ENCODE data around the gene COX19. TPM values are rescaled to one million over a fixed set of nuclear protein-coding genes. Genes with fewer than 3 reads are reported as not detected.

COX19 gene
- total RNA-seq, 1 experiment from 2014 or later: 12.3 TPM

- no CpG with 5 or more reads among the region's 4 CpGs for WGBS (ENCODE audit: extremely low coverage, insufficient read length, low lambda C conversion rate)
- H3K9me3 Mint-ChIP-seq: peaks cover 3 to 4% of the 10 kb centered on the region in 2 experiments; a peak in 3 of 5 replicates
Measured at GRCh38 chr7:939843-940242, 35.5 kb downstream of the COX19 start.

More at GRCh38 chr7:939843-940242, 35.5 kb downstream of the COX19 start:
- H3K23ac ChIP-seq (ENCODE audit: insufficient read length, low read depth, low read length): no peak overlapping the region
- TF ChIP-seq CTCF (conservative IDR thresholded peaks at IDR 0.05): no peak
- no peak overlapping the region for H3K4ac ChIP-seq (ENCODE audit: low read depth, low read length)
- H2BK15ac ChIP-seq (ENCODE audit: low read depth, low read length): no peak overlapping the region
- no peak overlapping the region for H3K4me2 ChIP-seq (ENCODE audit: insufficient read depth, insufficient read length, low read length)
- no peak overlapping the region for H3K27ac ChIP-seq (ENCODE audit: insufficient read length, low read depth, low read length)
- Mint-ChIP-seq H3K4me3 (no peak overlapping the region), H3K36me3 (ENCODE audit: insufficient read depth in 1 of 3, low read depth in 3 of 3) (no peaks in the 10 kb centered on the region; a peak in 2 of 7 replicates), H3K27me3 (ENCODE audit: low read depth) (peaks cover 12% of the 10 kb centered on the region), H3K27ac (no peak overlapping the region), H3K4me1 (peaks cover 4 to 6% of the 10 kb centered on the region in 2 experiments; a peak in 3 of 4 replicates)
- H4K91ac ChIP-seq (ENCODE audit: insufficient read length, low read depth, low read length): no peak overlapping the region
- H2BK120ac ChIP-seq (ENCODE audit: low read depth, low read length, poor library complexity, severe bottlenecking): no peak overlapping the region
- no peaks in the 10 kb centered on the region for H4K20me1 ChIP-seq (ENCODE audit: control insufficient read depth, insufficient read depth, insufficient read length)
- H3K4me1 ChIP-seq (ENCODE audit: insufficient read depth, low read length): no peaks in the 10 kb centered on the region
- no peaks in the 10 kb centered on the region for H3K79me1 ChIP-seq (ENCODE audit: insufficient read depth, low read depth, low read length, poor library complexity, severe bottlenecking)
- no peak overlapping the region for H2AFZ ChIP-seq (ENCODE audit: low read length)
- DNase-seq: no peak
- H3K27me3 ChIP-seq (ENCODE audit: insufficient read depth, low read length): no peaks in the 10 kb centered on the region
- no peak overlapping the region for H3K18ac ChIP-seq (ENCODE audit: insufficient read length, low read depth, low read length)
- no peaks in the 10 kb centered on the region for H3K23me2 ChIP-seq (ENCODE audit: insufficient read length, low read depth, low read length, poor library complexity, severe bottlenecking)
- no peaks in the 10 kb centered on the region for H3K9me3 ChIP-seq (ENCODE audit: control insufficient read depth, low read depth, low read length)
- no peak overlapping the region for H3K14ac ChIP-seq (ENCODE audit: insufficient read depth, low read length)
- H3T11ph ChIP-seq (ENCODE audit: low read length): no peak overlapping the region
- H2AK5ac ChIP-seq (ENCODE audit: insufficient read length, low read length): no peak overlapping the region
- no peak overlapping the region for H2BK20ac ChIP-seq (ENCODE audit: low read depth, low read length, poor library complexity, severe bottlenecking)
- no peak overlapping the region for H4K5ac ChIP-seq (ENCODE audit: insufficient read length, low read depth, low read length)
- no peak overlapping the region for H4K8ac ChIP-seq (replicated peaks; ENCODE audit: insufficient read length, low read depth, low read length)
- no peak overlapping the region for H2BK12ac ChIP-seq (ENCODE audit: insufficient read length, low read depth, low read length)
- no peaks in the 10 kb centered on the region for H3K79me2 ChIP-seq (ENCODE audit: insufficient read depth, low read length)
- H2BK5ac ChIP-seq (ENCODE audit: insufficient read length, low read length): no peak overlapping the region
- no peak overlapping the region for H3K9ac ChIP-seq (ENCODE audit: extremely low read depth, insufficient read length, low read length)
- no peak overlapping the region for H3K56ac ChIP-seq (ENCODE audit: insufficient read length, low read depth, low read length)

Data from H9 (cell line).